Neural cell (in vitro differentiated cells): ENCODE results near the gene COG1. TPM values are rescaled to one million over a fixed set of nuclear protein-coding genes. Genes with fewer than 3 reads are reported as not detected.

ENCODE experiments used
- H2AFZ ChIP-seq: fragments of 200-600, 300-800 bp; sonication (generic), shearing (Covaris generic); 2 replicates; pipeline ENCODE4 v1.6.0; 2014; ENCODE audit warnings: low read depth, mild to moderate bottlenecking, antibody characterized with exemption, low read length, moderate library complexity
- H3F3A ChIP-seq: fragments of 200-600 bp; shearing (Covaris generic); 2 replicates; pipeline ENCODE4 v1.6.1; 2016; ENCODE audit warnings: mild to moderate bottlenecking, moderate library complexity, mixed read lengths, antibody characterized with exemption, low read length; ENCODE audit not compliant: insufficient read depth, poor library complexity, severe bottlenecking
- H3K27ac ChIP-seq: fragments of 200-600, 300-800 bp; sonication (generic), shearing (Covaris generic); 2 replicates; pipeline ENCODE4 v1.5.1; 2014; ENCODE audit warnings: mild to moderate bottlenecking, low read length, moderate library complexity
- H3K27me3 ChIP-seq: fragments of 300-800, 200-600 bp; sonication (generic), shearing (Covaris generic); 2 replicates; pipeline ENCODE4 v1.6.0; 2014; ENCODE audit warnings: mild to moderate bottlenecking, low read depth, low read length, moderate library complexity; ENCODE audit not compliant: insufficient read depth
- H3K36me3 ChIP-seq: fragments of 300-800, 200-600 bp; sonication (generic), shearing (Covaris generic); 2 replicates; pipeline ENCODE4 v1.5.1; 2014; ENCODE audit warnings: mild to moderate bottlenecking, antibody characterized with exemption, low read length, moderate library complexity; ENCODE audit not compliant: insufficient read depth
- H3K4me2 ChIP-seq: fragments of 300-800, 200-600 bp; sonication (generic), shearing (Covaris generic); 2 replicates; pipeline ENCODE4 v1.6.0; 2014; ENCODE audit warnings: mild to moderate bottlenecking, low read length
- H3K4me3 ChIP-seq: fragments of 300-800, 200-600 bp; sonication (generic), shearing (Covaris generic); 2 replicates; pipeline ENCODE4 v1.5.1; 2014; ENCODE audit warnings: mild to moderate bottlenecking, low read length, moderate library complexity
- H3K79me2 ChIP-seq: fragments of 200-600 bp; shearing (Covaris generic); replicated peaks from 2 replicates; pipeline ENCODE4 v1.6.0; 2014; ENCODE audit warnings: mild to moderate bottlenecking, low read length, moderate library complexity; ENCODE audit not compliant: insufficient read depth
- H3K9ac ChIP-seq: fragments of 300-800, 200-600 bp; sonication (generic), shearing (Covaris generic); 2 replicates; pipeline ENCODE4 v1.6.1; 2016; ENCODE audit warnings: mild to moderate bottlenecking, low read length, mixed read lengths
- H3K9me2 ChIP-seq: fragments of 200-600 bp; shearing (Covaris generic); 2 replicates; pipeline ENCODE4 v1.6.1; 2016; ENCODE audit warnings: mild to moderate bottlenecking, low read length, mixed read lengths; ENCODE audit not compliant: insufficient read depth
- H3K9me3 ChIP-seq: fragments of 200-600, 300-800 bp; sonication (generic), shearing (Covaris generic); 2 replicates; pipeline ENCODE4 v1.6.1; 2016; ENCODE audit warnings: mild to moderate bottlenecking, mixed run types, low read length, moderate library complexity, mixed read lengths
- H4K20me1 ChIP-seq: fragments of 200-600 bp; shearing (Covaris generic); 2 replicates; pipeline ENCODE4 v1.6.1; 2016; ENCODE audit warnings: mild to moderate bottlenecking, mixed run types; ENCODE audit not compliant: insufficient read depth
- EP300 ChIP-seq: fragments of 450-650 bp; conservative IDR thresholded peaks from 2 replicates; pipeline ENCODE4 v1.6.1; 2014; ENCODE audit warnings: antibody characterized with exemption, mild to moderate bottlenecking, moderate library complexity; ENCODE audit not compliant: poor library complexity, severe bottlenecking
- EZH2 ChIP-seq: fragments of 200-600, 300-800 bp; shearing (Covaris generic), sonication (generic); IDR thresholded peaks from 2 replicates; pipeline ENCODE4 v1.6.1; 2014; ENCODE audit warnings: antibody characterized with exemption, low read length, borderline replicate concordance, mild to moderate bottlenecking; ENCODE audit not compliant: insufficient read depth, poor library complexity, severe bottlenecking
- MXI1 ChIP-seq: fragments of 450-650 bp; conservative IDR thresholded peaks from 2 replicates; pipeline ENCODE4 v1.6.1; 2014; ENCODE audit warnings: antibody characterized with exemption, mild to moderate bottlenecking; ENCODE audit not compliant: poor library complexity, severe bottlenecking
- POLR2AphosphoS5 ChIP-seq: IDR thresholded peaks from 2 replicates; pipeline ENCODE4 v1.6.1; 2012
- RAD21 ChIP-seq: fragments of 450-650 bp; conservative IDR thresholded peaks from 2 replicates; pipeline ENCODE4 v1.6.1; 2014; ENCODE audit warnings: antibody characterized with exemption, mild to moderate bottlenecking, moderate library complexity
- SMC3 ChIP-seq: fragments of 450-650 bp; conservative IDR thresholded peaks from 2 replicates; pipeline ENCODE4 v1.6.1; 2014; ENCODE audit warnings: antibody characterized with exemption, mild to moderate bottlenecking, moderate library complexity; ENCODE audit not compliant: poor library complexity
- TAF1 ChIP-seq: IDR thresholded peaks from 2 replicates; pipeline ENCODE4 v1.6.1; 2012; ENCODE audit warnings: low read depth
- polyA plus RNA-seq: library from polyadenylated mRNA; depleted of rRNA; stranded (reverse); fragments of >200 nt; gene quantifications from 2 replicates; pipeline ENCODE4 v1.2.3, GENCODE V29; 2014
- TF ChIP-seq, protein P1 (sequence below): IDR thresholded peaks from 2 replicates; pipeline ENCODE4 v1.6.1; 2012; ENCODE audit warnings: borderline replicate concordance
- TF ChIP-seq, protein P2 (sequence below): fragments of 450-650 bp; IDR thresholded peaks from 2 replicates; pipeline ENCODE4 v1.5.1; 2014; ENCODE audit warnings: antibody characterized with exemption, mild to moderate bottlenecking, moderate library complexity; ENCODE audit not compliant: poor library complexity, severe bottlenecking

COG1 gene
- polyA plus RNA-seq, 1 donor from 2014 or later = 23.5 TPM

DNA sequence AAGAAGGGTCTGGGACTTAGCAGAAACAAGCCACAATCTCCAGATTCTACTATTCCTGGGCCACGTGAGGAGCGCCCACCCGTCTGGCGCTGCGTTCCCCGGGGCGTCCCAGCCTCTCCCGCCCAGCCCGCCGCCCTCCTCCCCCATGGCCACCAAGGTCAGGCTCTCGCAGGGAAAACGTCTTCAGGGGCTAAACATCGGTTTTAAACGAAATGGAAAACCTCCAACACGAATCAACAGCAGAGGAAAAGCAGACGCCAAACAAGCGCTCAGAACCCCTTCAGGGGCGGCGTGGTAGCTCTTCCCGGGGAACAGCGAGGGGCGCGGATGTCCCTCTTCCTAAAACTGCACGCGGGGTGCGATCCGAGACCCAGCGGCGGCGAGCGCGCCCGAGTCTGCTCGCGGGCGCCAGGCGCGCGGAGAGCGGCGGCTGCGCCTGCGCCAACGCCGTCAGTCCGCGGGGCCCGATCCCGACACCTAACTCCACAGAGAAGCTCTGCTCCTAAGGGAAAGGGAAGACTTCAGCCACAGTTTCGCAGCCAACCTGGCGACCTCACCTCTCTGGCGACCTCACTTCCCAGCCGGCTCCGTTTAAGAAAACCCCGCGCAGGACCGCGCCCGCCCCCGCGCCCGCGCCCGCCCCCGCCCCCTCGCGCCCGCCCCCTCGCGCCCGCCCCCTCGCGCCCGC is 505 bp upstream of the COG1 start:
- Histone ChIP-seq H3K9me3 (no peaks in the 10 kb centered on the region), H3K9me2 (no peaks in the 10 kb centered on the region), H3K79me2 (peaks cover 8% of the 10 kb centered on the region), H3K9ac (peak overlapping the region; percentile 90), H3K4me3 (peak overlapping the region; percentile 91), H3K36me3 (no peaks in the 10 kb centered on the region), H3K4me2 (peak overlapping the region; percentile 76), H3K27ac (peak overlapping the region; percentile 82), H3F3A (peaks cover 3% of the 10 kb centered on the region), H3K27me3 (no peaks in the 10 kb centered on the region), H4K20me1 (no peaks in the 10 kb centered on the region), H2AFZ (peak overlapping the region; percentile 40)
- no peak for TF ChIP-seq EZH2
- TF ChIP-seq EP300 = no peak
- TF ChIP-seq, protein P1, sequence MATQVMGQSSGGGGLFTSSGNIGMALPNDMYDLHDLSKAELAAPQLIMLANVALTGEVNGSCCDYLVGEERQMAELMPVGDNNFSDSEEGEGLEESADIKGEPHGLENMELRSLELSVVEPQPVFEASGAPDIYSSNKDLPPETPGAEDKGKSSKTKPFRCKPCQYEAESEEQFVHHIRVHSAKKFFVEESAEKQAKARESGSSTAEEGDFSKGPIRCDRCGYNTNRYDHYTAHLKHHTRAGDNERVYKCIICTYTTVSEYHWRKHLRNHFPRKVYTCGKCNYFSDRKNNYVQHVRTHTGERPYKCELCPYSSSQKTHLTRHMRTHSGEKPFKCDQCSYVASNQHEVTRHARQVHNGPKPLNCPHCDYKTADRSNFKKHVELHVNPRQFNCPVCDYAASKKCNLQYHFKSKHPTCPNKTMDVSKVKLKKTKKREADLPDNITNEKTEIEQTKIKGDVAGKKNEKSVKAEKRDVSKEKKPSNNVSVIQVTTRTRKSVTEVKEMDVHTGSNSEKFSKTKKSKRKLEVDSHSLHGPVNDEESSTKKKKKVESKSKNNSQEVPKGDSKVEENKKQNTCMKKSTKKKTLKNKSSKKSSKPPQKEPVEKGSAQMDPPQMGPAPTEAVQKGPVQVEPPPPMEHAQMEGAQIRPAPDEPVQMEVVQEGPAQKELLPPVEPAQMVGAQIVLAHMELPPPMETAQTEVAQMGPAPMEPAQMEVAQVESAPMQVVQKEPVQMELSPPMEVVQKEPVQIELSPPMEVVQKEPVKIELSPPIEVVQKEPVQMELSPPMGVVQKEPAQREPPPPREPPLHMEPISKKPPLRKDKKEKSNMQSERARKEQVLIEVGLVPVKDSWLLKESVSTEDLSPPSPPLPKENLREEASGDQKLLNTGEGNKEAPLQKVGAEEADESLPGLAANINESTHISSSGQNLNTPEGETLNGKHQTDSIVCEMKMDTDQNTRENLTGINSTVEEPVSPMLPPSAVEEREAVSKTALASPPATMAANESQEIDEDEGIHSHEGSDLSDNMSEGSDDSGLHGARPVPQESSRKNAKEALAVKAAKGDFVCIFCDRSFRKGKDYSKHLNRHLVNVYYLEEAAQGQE = peak; percentile 33
- peak; percentile 57 for TF ChIP-seq POLR2AphosphoS5
- no peak for TF ChIP-seq TAF1
- no peak for TF ChIP-seq MXI1
- TF ChIP-seq, protein P2, sequence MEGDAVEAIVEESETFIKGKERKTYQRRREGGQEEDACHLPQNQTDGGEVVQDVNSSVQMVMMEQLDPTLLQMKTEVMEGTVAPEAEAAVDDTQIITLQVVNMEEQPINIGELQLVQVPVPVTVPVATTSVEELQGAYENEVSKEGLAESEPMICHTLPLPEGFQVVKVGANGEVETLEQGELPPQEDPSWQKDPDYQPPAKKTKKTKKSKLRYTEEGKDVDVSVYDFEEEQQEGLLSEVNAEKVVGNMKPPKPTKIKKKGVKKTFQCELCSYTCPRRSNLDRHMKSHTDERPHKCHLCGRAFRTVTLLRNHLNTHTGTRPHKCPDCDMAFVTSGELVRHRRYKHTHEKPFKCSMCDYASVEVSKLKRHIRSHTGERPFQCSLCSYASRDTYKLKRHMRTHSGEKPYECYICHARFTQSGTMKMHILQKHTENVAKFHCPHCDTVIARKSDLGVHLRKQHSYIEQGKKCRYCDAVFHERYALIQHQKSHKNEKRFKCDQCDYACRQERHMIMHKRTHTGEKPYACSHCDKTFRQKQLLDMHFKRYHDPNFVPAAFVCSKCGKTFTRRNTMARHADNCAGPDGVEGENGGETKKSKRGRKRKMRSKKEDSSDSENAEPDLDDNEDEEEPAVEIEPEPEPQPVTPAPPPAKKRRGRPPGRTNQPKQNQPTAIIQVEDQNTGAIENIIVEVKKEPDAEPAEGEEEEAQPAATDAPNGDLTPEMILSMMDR = no peak
- TF ChIP-seq RAD21 = peak; percentile 24
- TF ChIP-seq SMC3 = no peak

DNA sequence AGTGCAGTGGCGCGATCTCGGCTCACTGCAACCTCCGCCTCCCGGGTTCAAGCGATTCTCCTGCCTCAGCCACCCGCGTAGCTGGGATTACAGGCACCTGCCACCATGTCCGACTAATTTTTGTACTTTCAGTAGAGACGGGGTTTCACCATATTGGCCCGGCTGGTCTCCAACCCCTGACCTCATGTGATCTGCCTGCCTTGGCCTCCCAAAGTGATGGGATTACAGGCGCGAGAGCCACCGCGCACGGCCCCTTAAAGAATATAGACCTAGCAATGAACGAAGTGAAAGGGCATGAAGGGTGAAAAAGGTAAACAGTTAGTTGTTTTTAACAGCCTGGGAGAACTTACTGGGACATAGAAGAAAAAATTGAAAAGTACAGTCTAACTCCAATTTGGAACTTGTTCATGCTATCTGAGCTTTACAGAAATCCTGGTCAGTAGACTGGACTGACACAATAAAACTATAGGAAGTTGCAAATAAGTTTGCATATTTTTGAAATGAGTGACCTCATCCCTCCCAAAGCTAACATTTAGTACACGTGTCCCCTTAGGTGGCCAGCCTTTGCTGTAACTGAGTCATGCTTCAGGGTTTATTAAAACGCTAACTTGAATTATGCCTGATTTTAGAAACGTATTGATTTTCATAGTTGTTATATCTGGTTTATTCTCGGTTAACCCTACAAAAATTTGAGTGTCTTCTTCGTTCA is 1.8 kb downstream of the COG1 start:
- Histone ChIP-seq H3K9ac (no peak overlapping the region), H3K9me3 (no peaks in the 10 kb centered on the region), H3K36me3 (peaks cover 4% of the 10 kb centered on the region), H3F3A (peaks cover 3% of the 10 kb centered on the region), H3K27me3 (no peaks in the 10 kb centered on the region), H3K27ac (no peak overlapping the region), H3K79me2 (peaks cover 8% of the 10 kb centered on the region), H3K4me2 (no peak overlapping the region), H3K9me2 (no peaks in the 10 kb centered on the region), H3K4me3 (no peak overlapping the region), H2AFZ (no peak overlapping the region), H4K20me1 (no peaks in the 10 kb centered on the region)
- TF ChIP-seq, protein P1 = no peak
- TF ChIP-seq TAF1 (no peak), EP300 (no peak), POLR2AphosphoS5 (no peak), EZH2 (no peak), RAD21 (no peak), MXI1 (no peak), SMC3 (no peak)
- TF ChIP-seq, protein P2 = no peak
